AG09309 (cell line): ENCODE results near the gene FAM25C.
"Not testable (repeated sequence)": the region's sequence is repeated elsewhere in the genome, so short reads cannot be mapped to it uniquely, and the experiment has no call there.

Experiments used
- DNase-seq: peaks from one replicate; pipeline ENCODE4 v3.0.0-alpha.2; 2010; ENCODE audit warnings: low read depth
- H3K4me3 ChIP-seq: 2 replicates; pipeline ENCODE4 v1.5.1; 2011; ENCODE audit warnings: mild to moderate bottlenecking, low read depth, low read length, moderate library complexity; ENCODE audit not compliant: control insufficient read depth

Gene FAM25C

DNA sequence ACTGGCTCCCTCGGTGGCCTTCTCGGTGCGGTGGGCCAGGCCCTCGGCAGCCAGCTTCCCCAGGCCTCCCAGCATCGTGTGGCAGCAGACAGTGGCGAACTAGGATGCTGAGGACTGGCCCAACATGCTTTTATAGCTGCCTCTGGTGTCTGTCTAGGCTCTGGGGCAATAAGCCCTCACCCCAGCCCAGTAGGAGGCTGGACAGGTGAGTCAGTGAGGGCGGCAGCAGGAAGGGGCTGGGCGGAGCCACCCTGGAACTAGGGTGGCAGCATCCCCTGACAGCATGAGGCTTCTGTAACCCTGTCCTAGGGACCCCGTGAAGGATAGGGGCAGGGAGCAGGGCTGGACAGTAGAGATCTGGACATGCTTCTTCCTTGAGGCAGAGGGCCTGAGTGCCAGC, at the start of gene FAM25C:
FAM25C (minus strand) TSS at position 101 of the 400 bp plus-strand sequence; CDS start at position 75, 26 bp downstream.
- not testable (repeated sequence) for DNase-seq, H3K4me3 ChIP-seq

DNA sequence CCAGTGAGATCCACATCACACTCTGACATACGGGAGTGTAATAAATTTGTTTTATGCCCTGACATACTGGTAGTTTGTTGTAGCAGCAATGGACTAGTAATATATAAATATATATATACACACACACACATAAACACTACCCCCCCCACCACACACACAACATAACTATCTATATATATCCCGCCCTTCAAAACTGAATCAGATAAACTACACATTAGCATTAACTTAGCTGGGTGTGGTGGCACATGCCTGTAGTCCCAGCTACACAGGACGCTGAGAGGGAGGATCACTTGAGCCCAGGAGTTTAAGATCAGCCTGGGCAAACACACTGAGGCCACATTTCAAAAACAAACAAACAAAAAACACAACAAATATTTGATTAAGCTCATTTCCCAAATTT, 45.0 kb upstream of the FAM25C start:
- not testable (repeated sequence) for DNase-seq, H3K4me3 ChIP-seq

DNA sequence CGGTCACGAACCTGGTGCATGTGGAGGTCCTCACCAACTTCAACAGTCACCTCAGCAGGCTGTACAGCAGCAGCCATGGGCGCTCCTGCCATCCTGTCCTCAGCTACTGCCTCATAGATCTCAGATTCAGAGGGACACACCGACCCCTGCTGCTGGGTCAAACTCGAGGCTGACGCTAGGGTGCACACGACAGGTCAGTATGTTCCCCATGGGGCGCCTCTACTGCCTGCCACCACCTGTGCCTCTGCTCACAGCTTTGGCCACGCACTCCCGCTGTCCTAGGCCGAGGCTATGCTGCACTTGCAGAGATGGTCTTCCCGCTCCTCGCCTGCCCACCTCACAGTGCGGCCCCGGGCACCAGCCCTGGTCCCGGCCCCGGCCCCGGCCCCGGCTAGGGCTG, 31.8 kb upstream of the FAM25C start:
- H3K4me3 ChIP-seq, DNase-seq: not testable (repeated sequence)

DNA sequence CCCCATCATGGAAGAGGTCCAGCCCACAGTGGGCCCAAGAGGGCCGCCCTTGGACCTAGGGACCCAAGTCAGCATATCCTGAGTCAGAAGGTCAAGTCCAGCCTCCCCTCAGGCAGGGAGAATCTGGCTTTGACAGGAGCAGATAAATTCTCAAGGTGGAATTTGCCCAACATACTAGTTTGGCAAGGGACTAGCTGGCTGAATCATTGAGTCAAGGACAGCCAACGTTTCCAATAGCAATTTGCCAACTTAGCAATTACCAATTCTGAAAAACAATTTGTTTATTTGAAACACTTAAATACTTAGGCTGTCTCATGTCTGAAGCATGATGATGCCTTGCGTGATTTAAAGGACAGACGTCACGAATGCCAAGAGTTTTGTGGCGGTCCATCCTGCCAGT, 2.7 kb upstream of the FAM25C start:
- H3K4me3 ChIP-seq: not testable (repeated sequence)

DNA sequence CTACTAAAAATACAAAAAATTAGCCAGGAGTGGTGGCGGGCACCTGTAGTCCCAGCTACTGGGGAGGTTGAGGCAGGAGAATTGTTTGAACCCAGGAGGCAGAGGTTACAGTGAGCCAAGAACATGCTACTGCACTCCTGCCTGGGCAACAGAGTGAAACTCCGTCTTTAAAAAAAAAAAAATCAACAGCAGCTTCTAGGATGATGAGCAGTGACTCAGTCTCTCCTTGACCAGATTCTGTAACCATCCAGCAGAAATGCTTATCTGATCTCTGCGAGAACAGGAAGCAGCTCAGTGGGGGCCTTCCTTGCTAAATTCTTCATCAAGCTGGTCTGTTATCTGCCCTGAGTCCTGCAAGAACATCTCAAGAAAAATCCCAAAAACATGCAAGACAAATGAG, 5.5 kb downstream of the FAM25C start:
- not testable (repeated sequence) for H3K4me3 ChIP-seq
- DNase-seq: peak; percentile 18

More for the DNA sequence above, 2.7 kb upstream of the FAM25C start:
- DNase-seq: not testable (repeated sequence)

DNA sequence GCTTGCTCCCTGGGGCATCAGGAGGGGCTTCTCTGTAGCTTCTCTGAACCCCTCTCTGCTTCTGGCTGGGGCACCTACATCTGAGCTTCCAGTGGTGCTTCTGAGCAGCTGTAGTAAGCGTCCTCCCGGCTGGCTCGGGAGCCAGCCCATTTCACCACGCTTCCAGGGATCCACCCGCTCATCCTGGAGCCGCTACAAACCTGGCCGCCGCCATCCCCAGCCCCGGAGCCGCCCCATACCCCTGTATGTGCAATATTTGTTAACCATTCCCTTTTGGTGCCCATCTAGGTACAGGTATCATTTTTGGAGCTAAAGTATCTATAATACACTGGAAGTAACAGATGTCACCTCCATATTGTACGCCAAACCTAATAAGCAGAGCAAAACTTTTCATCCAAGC, 7.0 kb downstream of the FAM25C start:
- not testable (repeated sequence) for DNase-seq, H3K4me3 ChIP-seq

DNA sequence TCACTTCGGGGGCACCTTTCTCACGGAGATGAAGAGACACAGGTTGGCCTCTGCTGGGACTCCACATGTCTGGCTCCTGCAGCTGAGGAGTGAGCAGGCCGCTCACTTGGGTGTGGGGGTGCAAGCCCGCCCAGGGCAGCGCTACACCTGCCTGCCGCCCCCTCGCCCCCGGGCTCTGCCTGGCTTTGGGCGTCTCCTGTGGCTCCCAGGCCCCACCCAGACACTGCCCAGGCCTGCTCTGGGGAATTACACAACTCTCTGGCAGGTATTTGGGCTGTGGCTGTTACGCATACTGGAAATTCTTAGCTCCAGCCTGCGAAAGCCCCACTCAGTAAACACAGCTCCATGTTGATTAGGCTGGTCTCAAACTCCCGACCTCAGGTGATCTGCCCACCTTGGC, 7.9 kb downstream of the FAM25C start:
- not testable (repeated sequence) for H3K4me3 ChIP-seq, DNase-seq

DNA sequence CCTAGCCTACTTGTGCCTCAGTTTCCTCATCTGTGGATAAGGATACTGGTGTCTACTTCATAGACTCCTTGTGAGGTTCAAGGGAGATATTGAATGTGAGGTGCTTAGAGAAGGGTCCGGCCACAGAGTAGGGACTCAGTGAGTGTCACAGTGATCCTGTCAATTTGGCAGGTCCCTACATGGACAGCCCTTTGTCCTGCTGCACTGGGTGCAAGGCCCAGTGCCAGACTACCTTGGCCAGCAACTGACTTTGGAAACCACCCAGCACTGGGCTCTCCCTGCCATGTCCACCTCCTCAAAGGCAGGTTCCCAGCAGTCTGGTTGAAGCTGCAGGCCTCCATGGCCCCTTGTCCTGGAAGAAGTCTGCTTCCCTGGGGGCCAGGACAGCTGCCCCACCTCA, 9.5 kb downstream of the FAM25C start:
- not testable (repeated sequence) for DNase-seq, H3K4me3 ChIP-seq

DNA sequence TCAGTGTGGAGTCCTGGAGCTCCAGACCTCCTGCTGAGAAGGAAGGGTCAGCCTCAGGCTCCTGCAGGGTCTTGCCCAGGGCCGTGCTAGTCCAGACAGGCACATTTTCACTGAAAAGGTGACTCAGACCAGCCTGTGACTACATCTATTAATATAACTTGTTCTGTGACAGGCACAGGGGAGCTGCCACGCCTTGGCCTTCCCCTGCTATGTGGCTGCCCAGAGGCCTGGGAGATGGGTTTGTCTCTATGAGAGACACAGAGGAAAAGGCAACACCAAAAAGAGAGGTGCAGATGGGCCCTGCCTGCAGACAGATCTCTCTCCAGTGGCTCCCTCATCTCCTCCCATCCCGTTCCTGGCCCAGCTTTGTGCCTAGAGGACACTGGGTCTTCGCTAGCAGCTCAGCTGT, 10.0 kb downstream of the FAM25C start:
- not testable (repeated sequence) for DNase-seq, H3K4me3 ChIP-seq

DNA sequence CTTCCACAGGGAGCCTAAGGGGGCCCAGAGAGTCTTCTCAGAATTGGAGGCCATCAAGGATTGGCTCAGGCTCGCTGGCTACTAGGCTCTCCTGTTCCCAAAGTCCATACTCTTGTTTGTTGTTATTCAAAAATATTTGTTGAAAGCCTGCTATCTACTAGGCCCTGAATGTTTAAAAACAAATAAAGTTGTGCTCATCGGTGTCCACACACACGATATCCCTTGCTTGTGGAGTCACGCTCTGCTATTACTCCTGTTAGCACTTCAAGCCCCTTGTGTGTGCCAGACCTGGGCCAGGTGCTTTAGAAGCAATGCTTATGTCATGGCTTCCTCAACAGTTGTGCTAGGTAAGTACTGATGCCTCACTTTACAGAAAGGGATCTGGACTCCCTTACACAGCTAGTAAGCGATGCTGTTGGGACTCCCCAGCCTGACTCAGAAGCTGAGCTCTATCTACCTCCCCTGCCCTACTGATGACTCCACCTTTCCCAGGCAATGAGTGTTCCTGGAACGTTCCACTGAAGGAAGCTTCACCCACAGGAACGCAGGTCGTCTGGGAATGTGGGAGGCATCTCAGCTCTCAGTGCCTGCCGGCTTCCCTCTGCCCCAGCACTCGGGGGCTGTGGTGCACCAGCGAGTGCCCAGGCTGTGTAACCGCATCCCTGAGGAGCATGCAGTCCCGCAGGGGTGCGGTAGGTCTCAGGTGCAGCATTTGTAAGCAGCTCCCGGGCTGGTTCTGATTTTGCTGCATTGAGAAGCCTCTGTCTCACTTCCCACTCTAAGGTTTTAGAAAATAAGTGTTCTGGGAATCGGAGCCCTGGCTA, 10.7 kb downstream of the FAM25C start:
- not testable (repeated sequence) for H3K4me3 ChIP-seq
- DNase-seq: peak; percentile 16

DNA sequence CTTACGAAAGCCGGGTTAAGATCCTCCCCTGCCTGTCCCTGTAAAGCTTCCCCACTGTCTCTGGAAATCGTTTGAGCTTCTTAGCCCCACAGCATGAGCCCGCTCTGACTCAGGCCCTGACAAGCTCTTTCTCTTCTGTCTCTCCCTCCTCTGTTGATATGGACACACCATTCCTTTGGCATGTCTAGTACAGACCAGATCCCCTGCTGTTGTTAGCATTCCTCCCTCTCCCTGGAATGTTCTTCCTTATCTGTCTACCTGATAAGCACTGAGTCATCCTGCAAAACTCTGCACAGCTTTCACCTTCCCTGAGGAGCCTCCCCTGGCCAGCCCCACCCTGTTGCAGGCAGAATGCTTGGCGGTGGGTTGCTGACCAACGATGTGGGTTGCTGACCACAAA, 11.6 kb downstream of the FAM25C start:
- not testable (repeated sequence) for H3K4me3 ChIP-seq, DNase-seq

DNA sequence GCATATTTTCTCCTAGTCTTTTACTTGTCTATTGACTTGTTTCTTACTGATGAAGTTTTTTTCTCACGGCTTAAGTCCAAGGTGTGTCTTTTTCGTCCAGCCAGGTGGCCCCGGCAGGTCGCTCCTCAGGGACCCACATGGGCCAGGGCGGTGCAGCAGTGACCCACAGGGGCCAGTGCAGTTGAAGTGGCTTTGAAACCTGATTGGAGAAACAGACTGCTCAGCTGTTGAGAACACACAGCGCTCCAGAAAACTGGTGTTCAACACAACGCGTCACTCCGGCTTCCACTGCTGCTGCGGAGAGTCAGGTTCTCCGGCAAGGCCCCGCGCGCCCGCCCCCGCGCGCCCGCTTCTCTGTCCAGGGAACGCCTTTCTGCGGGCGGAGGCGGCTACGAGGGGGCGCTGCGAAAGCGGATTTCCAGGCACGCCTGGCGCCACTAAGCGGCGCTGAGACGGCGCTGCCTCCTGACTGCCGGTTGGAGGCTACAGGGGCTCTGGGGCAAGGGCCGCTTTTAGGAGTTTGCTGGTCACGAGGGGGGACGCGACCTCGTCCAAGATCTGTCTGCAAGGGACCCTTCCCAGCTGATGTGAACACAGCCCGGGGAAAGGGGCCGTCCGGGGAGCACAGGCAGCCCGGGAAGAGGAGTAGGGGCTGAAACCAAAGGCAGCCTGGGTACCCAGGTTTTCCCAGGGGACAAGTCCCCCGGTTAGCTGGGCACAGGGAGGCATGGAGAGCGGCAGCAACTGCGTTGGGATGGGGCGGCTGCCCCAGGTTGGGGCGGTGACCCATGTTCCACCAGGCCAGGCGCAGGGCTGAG, 13.0 kb downstream of the FAM25C start:
- not testable (repeated sequence) for DNase-seq

DNA sequence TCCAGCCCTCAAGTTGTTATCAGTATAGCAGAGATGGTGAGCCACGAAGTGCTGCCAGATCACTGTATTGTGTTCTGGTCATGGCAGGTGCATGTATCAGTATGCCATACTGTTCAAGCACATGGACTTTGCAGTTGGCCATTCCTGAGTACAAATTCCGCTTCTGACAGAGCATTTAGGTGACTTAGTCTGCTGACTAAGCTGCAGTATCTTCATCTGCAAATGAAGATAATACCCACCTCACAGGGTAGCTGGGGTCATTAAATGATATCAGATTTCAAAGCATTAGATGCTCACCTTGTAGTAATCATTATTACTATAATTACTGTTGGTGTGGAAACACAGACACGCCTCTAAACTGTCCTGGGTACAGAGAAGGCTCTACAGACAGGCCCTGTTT, 24.2 kb downstream of the FAM25C start:
- H3K4me3 ChIP-seq, DNase-seq: not testable (repeated sequence)

More for the DNA sequence above, 13.0 kb downstream of the FAM25C start:
- H3K4me3 ChIP-seq: not testable (repeated sequence)

DNA sequence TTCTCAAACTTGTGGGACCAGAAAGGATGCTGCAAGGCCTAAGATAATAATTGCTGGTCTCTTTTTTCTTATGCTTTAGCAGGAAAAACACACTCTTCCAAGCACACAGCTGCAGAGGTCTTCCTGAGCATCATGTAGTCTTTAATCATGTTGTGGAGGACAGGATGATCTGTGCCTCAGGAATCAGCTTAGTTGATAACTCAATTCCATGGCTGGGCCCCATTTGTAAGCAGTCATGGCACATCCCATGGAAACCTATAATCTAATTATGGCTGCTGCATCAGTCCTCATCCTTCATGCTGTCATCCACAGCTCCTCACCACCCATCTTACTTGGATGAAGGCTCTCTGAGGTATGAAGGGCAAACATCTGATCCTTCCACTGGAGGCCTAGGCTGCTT, 26.5 kb downstream of the FAM25C start:
- not testable (repeated sequence) for DNase-seq, H3K4me3 ChIP-seq

DNA sequence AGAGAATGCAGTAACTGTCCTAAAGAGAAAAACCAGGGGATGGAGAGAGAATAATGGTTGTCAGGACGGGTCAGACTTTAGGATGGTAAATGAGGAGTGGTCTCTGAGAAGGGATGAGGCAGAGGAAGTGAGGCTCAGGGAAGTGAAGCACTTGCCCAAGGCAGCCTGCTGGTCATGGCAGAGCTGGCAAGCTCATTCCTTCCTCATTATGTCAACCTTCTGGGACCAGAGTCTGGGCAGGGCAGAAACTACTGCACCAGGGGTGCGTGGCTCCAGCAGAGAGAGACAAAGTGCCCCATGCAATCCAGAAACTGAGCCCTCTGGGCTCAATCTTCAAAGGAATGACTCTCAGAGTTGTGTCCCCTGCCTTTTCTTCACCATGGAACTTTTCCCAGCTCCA, 27.5 kb downstream of the FAM25C start:
- not testable (repeated sequence) for H3K4me3 ChIP-seq, DNase-seq

DNA sequence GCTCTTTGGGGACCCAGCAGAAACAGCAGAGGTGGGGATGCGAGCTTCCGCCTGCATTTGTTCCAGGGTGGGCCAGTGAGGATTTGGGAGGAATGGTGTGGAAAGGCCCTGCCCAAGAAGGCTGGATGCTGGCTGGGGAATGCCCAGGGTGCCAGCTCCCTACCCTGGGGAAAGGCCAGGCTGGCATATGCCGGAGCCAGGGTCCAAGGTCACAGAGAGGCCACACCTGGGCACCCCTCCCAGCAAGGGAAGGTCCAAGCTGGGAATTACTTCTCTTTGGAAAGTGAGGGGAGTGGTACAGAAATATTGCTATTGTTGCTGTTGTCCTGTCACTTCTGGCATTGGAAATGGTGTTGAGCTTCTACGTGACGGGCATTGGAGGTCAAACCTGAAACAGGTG, 28.0 kb downstream of the FAM25C start:
- not testable (repeated sequence) for DNase-seq, H3K4me3 ChIP-seq

DNA sequence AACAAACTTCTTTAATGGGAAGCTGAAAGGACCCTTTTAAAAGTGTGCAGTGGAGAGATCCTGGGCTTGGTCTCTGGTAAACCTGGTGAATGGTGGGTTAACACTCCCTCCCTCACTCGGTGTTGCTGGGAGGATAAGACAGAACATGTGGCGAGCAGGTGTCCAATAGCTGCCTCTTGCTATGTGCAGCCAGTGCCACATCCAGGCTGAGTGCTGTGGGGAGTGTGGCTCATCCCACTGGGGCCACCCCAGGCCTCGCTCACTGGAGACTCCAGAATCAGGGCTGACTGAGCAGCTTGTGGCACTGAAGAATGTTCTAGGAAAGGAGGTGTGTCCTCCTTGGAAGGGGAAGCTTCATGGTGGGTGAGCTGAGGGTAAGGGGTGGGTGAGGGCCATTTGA, 29.5 kb downstream of the FAM25C start:
- not testable (repeated sequence) for H3K4me3 ChIP-seq

DNA sequence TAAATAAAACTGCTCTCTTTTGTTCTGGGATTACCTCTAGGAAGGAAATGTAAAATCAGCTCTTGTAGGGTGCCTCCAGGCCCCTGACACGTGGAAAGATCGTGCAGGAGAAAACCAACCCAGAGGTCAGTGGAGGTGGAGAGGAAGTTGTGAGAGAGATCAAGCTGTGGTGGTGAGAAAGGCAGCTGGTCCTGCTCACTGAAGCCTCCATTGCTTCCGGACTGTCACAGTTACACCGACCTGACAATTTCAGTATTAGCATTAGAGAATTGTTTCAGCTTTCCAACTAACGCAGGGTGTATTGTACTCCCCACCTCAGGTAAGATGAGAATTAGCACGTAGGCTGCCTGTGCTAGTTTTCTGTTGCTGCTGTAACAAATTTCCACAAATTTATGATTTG, 30.6 kb downstream of the FAM25C start:
- not testable (repeated sequence) for H3K4me3 ChIP-seq, DNase-seq

More for the DNA sequence above, 29.5 kb downstream of the FAM25C start:
- DNase-seq: not testable (repeated sequence)
